Vagina (tissue), 2 donors: ENCODE results near the gene APBB2. TPM values are rescaled to one million over a fixed set of nuclear protein-coding genes. Genes with fewer than 3 reads are reported as not detected.

Experiments used
- DNase-seq, 2 donors: peaks; one replicate each; pipeline ENCODE4 v3.0.0-alpha.2; 2017; ENCODE audit errors: extremely low spot score in 2 of 2
- H3K27ac ChIP-seq: fragments of 200-600 bp; sonication (generic); one replicate; pipeline ENCODE4 v1.5.1; 2019
- H3K27me3 ChIP-seq: fragments of 200-600 bp; sonication (generic); one replicate; pipeline ENCODE4 v1.5.1; 2019
- H3K36me3 ChIP-seq, 2 donors: fragments of 200-600 bp; sonication (generic); one replicate each; pipeline ENCODE4 v1.5.1; 2017 to 2019
- H3K4me1 ChIP-seq: fragments of 200-600 bp; sonication (generic); one replicate; pipeline ENCODE4 v1.5.1; 2019
- H3K4me3 ChIP-seq, 2 donors: fragments of 200-600 bp; sonication (generic); 1 replicate in 1 of 2; 2 replicates in 1 of 2; pipeline ENCODE4 v1.5.1; 2016 to 2019
- H3K9me3 ChIP-seq: fragments of 200-600 bp; sonication (generic); one replicate; pipeline ENCODE4 v1.5.1; 2019
- CTCF ChIP-seq, 3 experiments: fragments of 450-650 bp in 2 of 3; fragments of 200-600 bp in 1 of 3; sonication (generic) in 1 of 3; IDR thresholded peaks; one replicate each; pipeline ENCODE4 v1.5.1; 2017 to 2019; ENCODE audit warnings: antibody characterized with exemption in 3 of 3, mild to moderate bottlenecking in 2 of 3, moderate library complexity in 2 of 3
- POLR2A ChIP-seq, 2 donors: fragments of 450-650 bp; IDR thresholded peaks; one replicate each; pipeline ENCODE4 v1.6.1; 2017; ENCODE audit warnings: antibody characterized with exemption in 2 of 2, mild to moderate bottlenecking in 2 of 2, moderate library complexity in 2 of 2
- POLR2AphosphoS5 ChIP-seq, 2 donors: sonication (generic); formaldehyde crosslinking; IDR thresholded peaks; one replicate each; pipeline ENCODE4 v1.9.0; 2017; ENCODE audit warnings: antibody characterized with exemption in 2 of 2, mild to moderate bottlenecking in 2 of 2, low read depth in 1 of 2; ENCODE audit not compliant: insufficient read depth in 1 of 2
- intact Hi-C: fragments of 100-400 bp; cut with DNase I; formaldehyde crosslinking; loops from one replicate; pipeline ENCODE4 v1.15.1; 2023
- total RNA-seq: library from RNA; depleted of rRNA; stranded (reverse); fragments of >200 nt; gene quantifications from one replicate; pipeline ENCODE4 v1.2.3, GENCODE V29; 2016

APBB2 gene
- total RNA-seq, 1 donor from 2014 or later = 68.8 TPM

DNA sequence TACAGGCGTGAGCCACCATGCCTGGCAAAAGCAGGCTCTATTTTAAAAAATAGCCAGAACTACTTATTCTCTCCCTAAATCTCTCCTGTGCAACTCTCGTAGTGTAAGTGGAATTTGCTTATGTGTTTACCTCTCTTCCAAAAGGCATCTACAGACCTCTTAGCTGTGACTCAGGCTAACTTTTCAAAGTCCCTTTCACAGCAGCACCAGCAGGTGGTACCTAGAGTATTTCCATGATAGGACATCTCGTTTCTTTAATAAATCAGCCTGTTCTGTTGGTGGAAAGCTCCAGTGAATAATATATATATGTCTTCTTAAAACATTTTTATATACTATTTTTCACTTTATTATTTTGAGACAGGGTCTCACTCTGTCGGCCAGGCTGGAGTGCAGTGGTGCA lies 375.6 kb downstream of the APBB2 start:
- DNase-seq = no peak
- no peaks in the 10 kb centered on the region for H3K4me1 ChIP-seq
- H3K36me3 ChIP-seq = no peaks in the 10 kb centered on the region
- TF ChIP-seq POLR2A (IDR thresholded peaks at IDR 0.05) = no peak
- no peak for TF ChIP-seq POLR2AphosphoS5 (IDR thresholded peaks at IDR 0.05; ENCODE audit: insufficient read depth in 1 of 2, low read depth in 1 of 2)
- no peak for TF ChIP-seq CTCF (IDR thresholded peaks at IDR 0.05)
- H3K27me3 ChIP-seq = no peaks in the 10 kb centered on the region
- H3K27ac ChIP-seq = no peak overlapping the region
- intact Hi-C loops = no loop called here
- no peak overlapping the region for H3K4me3 ChIP-seq
- no peaks in the 10 kb centered on the region for H3K9me3 ChIP-seq

GRCh38 chr4:40837094-40837870 lies 377.1 kb downstream of the APBB2 start:
- intact Hi-C loops = no loop called here
- H3K4me1 ChIP-seq = no peaks in the 10 kb centered on the region
- DNase-seq = no peak
- no peaks in the 10 kb centered on the region for H3K36me3 ChIP-seq
- TF ChIP-seq POLR2AphosphoS5 (IDR thresholded peaks at IDR 0.05; ENCODE audit: insufficient read depth in 1 of 2, low read depth in 1 of 2) (no peak), POLR2A (IDR thresholded peaks at IDR 0.05) (no peak), CTCF (IDR thresholded peaks at IDR 0.05) (no peak)
- no peak overlapping the region for H3K27ac ChIP-seq
- H3K9me3 ChIP-seq = no peaks in the 10 kb centered on the region
- H3K27me3 ChIP-seq = no peaks in the 10 kb centered on the region
- no peak overlapping the region for H3K4me3 ChIP-seq

DNA sequence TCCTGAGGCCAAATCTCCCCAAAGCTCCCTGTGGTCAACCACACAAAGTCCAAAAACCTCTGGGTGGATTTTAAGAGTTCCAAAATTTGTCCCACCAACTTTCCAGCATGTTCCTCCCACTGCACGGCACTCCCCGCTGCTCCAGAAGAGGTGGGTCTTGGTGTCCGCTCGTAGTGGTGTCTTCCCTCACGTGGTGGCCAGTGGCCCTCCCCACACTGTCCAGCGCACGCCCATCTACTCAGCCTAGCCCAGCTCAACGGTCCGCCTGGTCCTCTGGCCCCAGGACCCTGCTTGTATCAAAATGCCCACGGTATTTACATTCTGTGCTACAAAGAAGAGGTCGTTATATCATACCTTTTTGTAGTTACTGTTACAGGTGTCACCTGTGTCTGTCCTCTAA lies 381.1 kb downstream of the APBB2 start:
- Histone ChIP-seq H3K4me1 (no peaks in the 10 kb centered on the region), H3K36me3 (peaks cover 0 to 12% of the 10 kb centered on the region in 2 donors), H3K9me3 (no peaks in the 10 kb centered on the region), H3K27me3 (no peaks in the 10 kb centered on the region), H3K27ac (no peak overlapping the region), H3K4me3 (no peak overlapping the region)
- intact Hi-C loops = no loop called here
- no peak for DNase-seq
- no peak for TF ChIP-seq CTCF (IDR thresholded peaks at IDR 0.05)
- no peak for TF ChIP-seq POLR2AphosphoS5 (IDR thresholded peaks at IDR 0.05; ENCODE audit: insufficient read depth in 1 of 2, low read depth in 1 of 2)
- TF ChIP-seq POLR2A (IDR thresholded peaks at IDR 0.05) = no peak

DNA sequence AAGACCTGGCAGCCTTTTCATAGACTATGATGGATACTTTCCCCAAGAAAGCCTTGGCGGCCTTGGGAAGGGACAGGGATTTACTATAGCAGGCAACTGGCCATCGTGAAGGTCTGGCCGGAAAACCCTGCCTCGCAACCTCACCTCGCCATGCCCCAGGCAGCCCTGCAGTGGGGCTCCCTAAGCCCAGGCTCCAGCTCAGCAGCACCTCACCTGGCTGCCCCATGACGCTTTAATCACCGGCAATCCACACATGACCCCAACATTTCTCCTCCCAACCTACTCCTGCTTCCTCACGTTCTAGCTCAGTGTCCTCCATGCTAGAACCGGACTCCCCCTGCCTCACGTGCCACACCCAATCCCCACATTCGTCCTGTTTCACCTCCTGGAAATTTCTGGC lies 382.2 kb downstream of the APBB2 start:
- no peak overlapping the region for H3K4me3 ChIP-seq
- no peak for DNase-seq
- H3K27ac ChIP-seq = no peak overlapping the region
- no peaks in the 10 kb centered on the region for H3K9me3 ChIP-seq
- H3K36me3 ChIP-seq = peaks cover 0 to 15% of the 10 kb centered on the region in 2 donors
- TF ChIP-seq POLR2A (IDR thresholded peaks at IDR 0.05) = no peak
- TF ChIP-seq POLR2AphosphoS5 (IDR thresholded peaks at IDR 0.05; ENCODE audit: insufficient read depth in 1 of 2, low read depth in 1 of 2) = no peak
- no peak for TF ChIP-seq CTCF (IDR thresholded peaks at IDR 0.05)
- H3K4me1 ChIP-seq = no peaks in the 10 kb centered on the region
- intact Hi-C loops = no loop called here
- H3K27me3 ChIP-seq = no peaks in the 10 kb centered on the region

GRCh38 chr4:40831146-40831907 lies 383.0 kb downstream of the APBB2 start:
- no peak for TF ChIP-seq POLR2AphosphoS5 (IDR thresholded peaks at IDR 0.05; ENCODE audit: insufficient read depth in 1 of 2, low read depth in 1 of 2)
- H3K27me3 ChIP-seq = no peaks in the 10 kb centered on the region
- intact Hi-C loops = no loop called here
- no peaks in the 10 kb centered on the region for H3K4me1 ChIP-seq
- no peaks in the 10 kb centered on the region for H3K9me3 ChIP-seq
- H3K36me3 ChIP-seq = peaks cover 0 to 21% of the 10 kb centered on the region in 2 donors
- no peak overlapping the region for H3K4me3 ChIP-seq
- no peak for DNase-seq
- H3K27ac ChIP-seq = no peak overlapping the region
